OCI-LY7 (cell line): Measurements from ENCODE around the gene SIN3B.

Source experiments
- EZH2phosphoT487 ChIP-seq: fragments of 200-600 bp; sonication (generic); IDR thresholded peaks from 2 replicates; pipeline ENCODE4 v1.6.1; 2018; ENCODE audit warnings: low read depth, borderline replicate concordance, mild to moderate bottlenecking, mixed run types, antibody characterized with exemption, low read length, moderate library complexity, mixed read lengths
- TF ChIP-seq, protein P1 (sequence below): fragments of 200-600 bp; sonication (generic); conservative IDR thresholded peaks from 2 replicates; pipeline ENCODE4 v1.5.1; 2014; ENCODE audit warnings: mild to moderate bottlenecking, antibody characterized with exemption, low read length, moderate library complexity, mixed read lengths

- TF ChIP-seq, protein P1, sequence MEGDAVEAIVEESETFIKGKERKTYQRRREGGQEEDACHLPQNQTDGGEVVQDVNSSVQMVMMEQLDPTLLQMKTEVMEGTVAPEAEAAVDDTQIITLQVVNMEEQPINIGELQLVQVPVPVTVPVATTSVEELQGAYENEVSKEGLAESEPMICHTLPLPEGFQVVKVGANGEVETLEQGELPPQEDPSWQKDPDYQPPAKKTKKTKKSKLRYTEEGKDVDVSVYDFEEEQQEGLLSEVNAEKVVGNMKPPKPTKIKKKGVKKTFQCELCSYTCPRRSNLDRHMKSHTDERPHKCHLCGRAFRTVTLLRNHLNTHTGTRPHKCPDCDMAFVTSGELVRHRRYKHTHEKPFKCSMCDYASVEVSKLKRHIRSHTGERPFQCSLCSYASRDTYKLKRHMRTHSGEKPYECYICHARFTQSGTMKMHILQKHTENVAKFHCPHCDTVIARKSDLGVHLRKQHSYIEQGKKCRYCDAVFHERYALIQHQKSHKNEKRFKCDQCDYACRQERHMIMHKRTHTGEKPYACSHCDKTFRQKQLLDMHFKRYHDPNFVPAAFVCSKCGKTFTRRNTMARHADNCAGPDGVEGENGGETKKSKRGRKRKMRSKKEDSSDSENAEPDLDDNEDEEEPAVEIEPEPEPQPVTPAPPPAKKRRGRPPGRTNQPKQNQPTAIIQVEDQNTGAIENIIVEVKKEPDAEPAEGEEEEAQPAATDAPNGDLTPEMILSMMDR = no peak
- TF ChIP-seq EZH2phosphoT487 = no peak
Measured at GRCh38 chr19:16920816-16921529, 91.8 kb downstream of the SIN3B start.
